Measurements from ENCODE around the gene UCK2.

The UCK2 gene

DNA sequence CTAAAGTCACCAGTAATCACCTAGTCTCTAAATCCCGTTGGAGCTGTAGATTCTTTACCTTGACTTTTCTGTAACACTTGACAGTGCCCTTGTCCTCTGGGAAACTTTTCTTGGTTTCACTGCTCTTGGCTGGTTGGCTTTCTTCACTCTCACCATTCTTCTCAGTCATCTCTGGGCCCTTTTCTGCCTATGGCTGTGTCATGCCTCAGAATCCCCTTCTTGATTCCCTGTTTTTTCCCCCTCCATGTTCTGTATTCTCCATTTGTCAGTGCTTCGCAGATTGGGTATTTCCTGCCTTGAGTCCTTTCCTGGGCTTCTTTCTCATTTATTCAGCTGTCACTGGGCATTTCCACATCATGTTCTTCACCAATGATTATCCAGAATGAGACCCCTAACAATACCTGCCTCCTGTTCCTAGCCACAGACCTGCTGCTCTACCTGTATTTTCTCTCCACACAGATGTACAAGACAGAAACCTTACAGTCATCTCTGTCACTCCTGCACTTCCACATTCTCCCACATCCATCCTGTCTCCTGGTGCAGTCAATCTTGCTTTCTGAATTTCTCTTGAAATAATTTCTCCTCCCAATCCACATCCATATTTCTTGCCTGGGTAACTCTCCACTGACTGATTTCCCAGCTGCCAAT is 14.7 kb downstream of the UCK2 start:
- Histone ChIP-seq H2BK120ac (ENCODE audit: low read depth, low read length) (no peak overlapping the region), H3K27me3 (ENCODE audit: insufficient read depth, low read length, poor library complexity) (no peaks in the 10 kb centered on the region), H2AK5ac (ENCODE audit: low read length) (no peak overlapping the region), H3K36me3 (ENCODE audit: control insufficient read depth, insufficient read depth, low read length) (no peaks in the 10 kb centered on the region), H4K5ac (ENCODE audit: low read length) (no peak overlapping the region), H3K4me2 (ENCODE audit: low read length) (no peak overlapping the region), H3K9ac (ENCODE audit: low read length) (no peak overlapping the region), H3K79me2 (ENCODE audit: control insufficient read depth, insufficient read depth, low read length) (peaks cover 92% of the 10 kb centered on the region), H3K79me1 (ENCODE audit: low read length) (peaks cover 24% of the 10 kb centered on the region), H3K4ac (ENCODE audit: low read depth, low read length) (no peak overlapping the region), H3K18ac (ENCODE audit: low read length) (no peak overlapping the region), H3K23ac (ENCODE audit: low read length) (no peak overlapping the region), H3K56ac (ENCODE audit: low read length) (no peak overlapping the region), H2BK5ac (ENCODE audit: low read length) (no peak overlapping the region), H3K4me1 (ENCODE audit: control insufficient read depth, low read depth, low read length) (peaks cover 25% of the 10 kb centered on the region), H3K27ac (ENCODE audit: low read depth, low read length) (no peak overlapping the region), H2BK15ac (replicated peaks; ENCODE audit: low read depth) (no peak overlapping the region), H4K8ac (ENCODE audit: low read depth, low read length) (no peak overlapping the region), H3K4me3 (ENCODE audit: low read length) (no peak overlapping the region)
- WGBS (ENCODE audit: extremely low coverage, insufficient coverage, low lambda C conversion rate): no CpG with 5 or more reads among the region's 2 CpGs
- DNase-seq: no peak

- Histone ChIP-seq H3K36me3 (ENCODE audit: control insufficient read depth, insufficient read depth, low read length) (no peaks in the 10 kb centered on the region), H4K8ac (ENCODE audit: low read depth, low read length) (no peak overlapping the region), H3K4me1 (ENCODE audit: control insufficient read depth, low read depth, low read length) (peaks cover 25% of the 10 kb centered on the region), H2AK5ac (ENCODE audit: low read length) (no peak overlapping the region), H4K5ac (ENCODE audit: low read length) (no peak overlapping the region), H3K27ac (ENCODE audit: low read depth, low read length) (no peak overlapping the region), H3K4ac (ENCODE audit: low read depth, low read length) (no peak overlapping the region), H3K9ac (ENCODE audit: low read length) (no peak overlapping the region), H3K79me2 (ENCODE audit: control insufficient read depth, insufficient read depth, low read length) (peaks cover 92% of the 10 kb centered on the region), H2BK120ac (ENCODE audit: low read depth, low read length) (no peak overlapping the region), H2BK15ac (replicated peaks; ENCODE audit: low read depth) (no peak overlapping the region), H2BK5ac (ENCODE audit: low read length) (no peak overlapping the region), H3K23ac (ENCODE audit: low read length) (no peak overlapping the region), H3K79me1 (ENCODE audit: low read length) (peaks cover 24% of the 10 kb centered on the region), H3K4me3 (ENCODE audit: low read length) (no peak overlapping the region), H3K4me2 (ENCODE audit: low read length) (no peak overlapping the region), H3K18ac (ENCODE audit: low read length) (no peak overlapping the region), H3K27me3 (ENCODE audit: insufficient read depth, low read length, poor library complexity) (no peaks in the 10 kb centered on the region), H3K56ac (ENCODE audit: low read length) (no peak overlapping the region)
- no CpG with 5 or more reads among the region's 5 CpGs for WGBS (ENCODE audit: extremely low coverage, insufficient coverage, low lambda C conversion rate)
- peak; percentile 91 for DNase-seq
Observed at GRCh38 chr1:165842671-165843129, 15.3 kb downstream of the UCK2 start.

DNA sequence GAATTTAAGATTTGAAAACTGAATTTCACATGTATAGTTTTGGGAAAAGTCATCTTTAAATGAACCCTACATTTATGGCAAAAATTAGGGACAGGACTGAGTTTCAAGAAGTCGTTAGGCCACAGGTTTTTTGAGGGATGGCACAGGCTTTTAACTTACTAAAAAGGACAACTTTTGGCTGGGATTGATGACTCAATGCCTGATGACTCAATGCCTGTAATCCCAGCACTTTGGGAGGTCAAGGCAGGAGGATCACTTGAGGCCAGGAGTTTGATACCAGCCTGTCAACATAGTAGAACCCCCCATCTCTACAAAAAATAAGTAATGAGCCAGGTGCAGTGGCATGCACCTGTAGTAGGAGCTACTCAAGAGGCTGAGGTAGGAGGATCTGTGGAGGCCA is 15.9 kb downstream of the UCK2 start:
- Histone ChIP-seq H3K36me3 (ENCODE audit: control insufficient read depth, insufficient read depth, low read length) (no peaks in the 10 kb centered on the region), H3K4me2 (ENCODE audit: low read length) (no peak overlapping the region), H3K23ac (ENCODE audit: low read length) (no peak overlapping the region), H2BK5ac (ENCODE audit: low read length) (no peak overlapping the region), H3K27me3 (ENCODE audit: insufficient read depth, low read length, poor library complexity) (no peaks in the 10 kb centered on the region), H3K56ac (ENCODE audit: low read length) (no peak overlapping the region), H3K4me1 (ENCODE audit: control insufficient read depth, low read depth, low read length) (peaks cover 25% of the 10 kb centered on the region), H3K79me1 (ENCODE audit: low read length) (peaks cover 20% of the 10 kb centered on the region), H2BK120ac (ENCODE audit: low read depth, low read length) (no peak overlapping the region), H2AK5ac (ENCODE audit: low read length) (no peak overlapping the region), H3K4ac (ENCODE audit: low read depth, low read length) (no peak overlapping the region), H4K5ac (ENCODE audit: low read length) (no peak overlapping the region), H3K18ac (ENCODE audit: low read length) (no peak overlapping the region), H3K9ac (ENCODE audit: low read length) (no peak overlapping the region), H3K4me3 (ENCODE audit: low read length) (no peak overlapping the region), H2BK15ac (replicated peaks; ENCODE audit: low read depth) (no peak overlapping the region), H3K27ac (ENCODE audit: low read depth, low read length) (no peak overlapping the region), H3K79me2 (ENCODE audit: control insufficient read depth, insufficient read depth, low read length) (peaks cover 91% of the 10 kb centered on the region), H4K8ac (ENCODE audit: low read depth, low read length) (no peak overlapping the region)
- WGBS (ENCODE audit: extremely low coverage, insufficient coverage, low lambda C conversion rate): no CpG with 5 or more reads among the region's 1 CpG
- DNase-seq: no peak

DNA sequence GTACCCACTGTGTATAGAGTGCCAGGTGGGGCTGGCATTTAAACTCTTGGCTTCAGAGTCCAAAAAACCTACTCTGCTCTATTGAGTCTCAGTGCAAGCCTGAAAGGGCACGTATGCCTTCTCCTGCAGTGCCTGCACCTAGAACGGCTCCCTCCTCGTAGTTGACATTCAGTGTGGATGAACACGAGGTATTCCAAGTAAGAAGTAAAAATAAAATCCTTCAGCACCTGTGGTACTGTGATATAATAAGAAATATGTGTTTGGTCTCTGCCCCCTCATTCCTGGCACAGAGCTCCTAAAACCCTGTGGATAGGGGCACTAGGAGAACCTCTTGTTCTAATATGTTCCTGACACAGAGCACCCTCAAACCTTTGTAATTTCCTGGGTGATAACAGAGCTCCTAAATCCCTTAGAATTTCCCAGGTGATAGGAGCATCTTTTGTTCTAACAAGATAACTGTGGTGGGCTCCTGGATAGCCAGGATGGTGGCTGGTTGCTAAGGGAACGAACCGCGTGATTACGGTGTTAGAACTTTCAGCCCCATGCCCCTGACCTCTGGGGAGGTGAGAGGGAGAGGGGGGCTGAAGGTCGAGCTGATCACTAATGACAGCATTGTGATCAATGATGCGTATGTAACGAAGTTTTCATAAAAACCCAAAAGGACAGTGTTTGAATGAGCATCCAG is 16.8 kb downstream of the UCK2 start:
- H3K4ac ChIP-seq (ENCODE audit: low read depth, low read length): no peak overlapping the region
- H3K36me3 ChIP-seq (ENCODE audit: control insufficient read depth, insufficient read depth, low read length): no peaks in the 10 kb centered on the region
- H3K4me2 ChIP-seq (ENCODE audit: low read length): no peak overlapping the region
- H4K5ac ChIP-seq (ENCODE audit: low read length): no peak overlapping the region
- no CpG with 5 or more reads among the region's 11 CpGs for WGBS (ENCODE audit: extremely low coverage, insufficient coverage, low lambda C conversion rate)
- peaks cover 23% of the 10 kb centered on the region for H3K4me1 ChIP-seq (ENCODE audit: control insufficient read depth, low read depth, low read length)
- no peak overlapping the region for H2BK5ac ChIP-seq (ENCODE audit: low read length)
- H3K56ac ChIP-seq (ENCODE audit: low read length): no peak overlapping the region
- no peak overlapping the region for H3K18ac ChIP-seq (ENCODE audit: low read length)
- no peak overlapping the region for H3K9ac ChIP-seq (ENCODE audit: low read length)
- H3K4me3 ChIP-seq (ENCODE audit: low read length): no peak overlapping the region
- H3K27ac ChIP-seq (ENCODE audit: low read depth, low read length): no peak overlapping the region
- peaks cover 94% of the 10 kb centered on the region for H3K79me2 ChIP-seq (ENCODE audit: control insufficient read depth, insufficient read depth, low read length)
- H2BK15ac ChIP-seq (replicated peaks; ENCODE audit: low read depth): no peak overlapping the region
- H4K8ac ChIP-seq (ENCODE audit: low read depth, low read length): no peak overlapping the region
- peak; percentile 79 for DNase-seq
- H3K79me1 ChIP-seq (ENCODE audit: low read length): peaks cover 23% of the 10 kb centered on the region
- no peak overlapping the region for H3K23ac ChIP-seq (ENCODE audit: low read length)
- no peak overlapping the region for H2AK5ac ChIP-seq (ENCODE audit: low read length)
- H2BK120ac ChIP-seq (ENCODE audit: low read depth, low read length): no peak overlapping the region
- H3K27me3 ChIP-seq (ENCODE audit: insufficient read depth, low read length, poor library complexity): no peaks in the 10 kb centered on the region

DNA sequence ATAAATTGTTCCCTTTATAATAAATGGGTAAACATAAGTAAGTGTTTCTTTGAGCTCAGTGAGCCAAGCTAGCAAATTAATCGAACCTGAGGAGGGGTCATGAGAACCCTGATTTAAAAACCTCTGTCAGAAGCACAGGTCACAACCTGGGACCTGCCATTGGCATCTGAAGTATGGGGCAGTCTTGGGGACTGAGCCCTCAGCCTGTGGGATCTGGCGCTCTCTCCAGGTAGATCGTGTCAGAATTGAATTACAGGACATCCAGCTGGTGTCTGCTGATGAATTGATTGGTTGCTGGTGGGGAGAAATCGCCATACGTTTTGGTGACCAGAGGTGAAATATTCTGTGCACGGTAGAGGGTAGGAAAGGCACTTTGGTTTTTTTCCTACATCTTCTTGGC is 17.5 kb downstream of the UCK2 start:
- Histone ChIP-seq H3K27me3 (ENCODE audit: insufficient read depth, low read length, poor library complexity) (no peaks in the 10 kb centered on the region), H2AK5ac (ENCODE audit: low read length) (no peak overlapping the region), H3K23ac (ENCODE audit: low read length) (no peak overlapping the region), H3K79me1 (ENCODE audit: low read length) (peaks cover 24% of the 10 kb centered on the region), H3K36me3 (ENCODE audit: control insufficient read depth, insufficient read depth, low read length) (no peaks in the 10 kb centered on the region), H2BK15ac (replicated peaks; ENCODE audit: low read depth) (no peak overlapping the region), H3K4ac (ENCODE audit: low read depth, low read length) (no peak overlapping the region), H4K5ac (ENCODE audit: low read length) (no peak overlapping the region), H3K79me2 (ENCODE audit: control insufficient read depth, insufficient read depth, low read length) (peaks cover 94% of the 10 kb centered on the region), H4K8ac (ENCODE audit: low read depth, low read length) (no peak overlapping the region), H2BK120ac (ENCODE audit: low read depth, low read length) (no peak overlapping the region), H3K4me3 (ENCODE audit: low read length) (no peak overlapping the region), H2BK5ac (ENCODE audit: low read length) (no peak overlapping the region), H3K18ac (ENCODE audit: low read length) (no peak overlapping the region), H3K9ac (ENCODE audit: low read length) (no peak overlapping the region), H3K4me1 (ENCODE audit: control insufficient read depth, low read depth, low read length) (peaks cover 21% of the 10 kb centered on the region), H3K27ac (ENCODE audit: low read depth, low read length) (no peak overlapping the region), H3K56ac (ENCODE audit: low read length) (no peak overlapping the region), H3K4me2 (ENCODE audit: low read length) (no peak overlapping the region)
- WGBS (ENCODE audit: extremely low coverage, insufficient coverage, low lambda C conversion rate): no CpG with 5 or more reads among the region's 6 CpGs
- DNase-seq: peak; percentile 52
